WTC11 (cell line): ENCODE results near the gene SECISBP2L.

Experiments used
- ATF1 ChIP-seq: sonication (generic); formaldehyde crosslinking; IDR thresholded peaks from 2 replicates; pipeline ENCODE4 v1.8.1; 2023; ENCODE audit warnings: mild to moderate bottlenecking, moderate library complexity, missing genetic modification reagents
- MYBL2 ChIP-seq: sonication (generic); formaldehyde crosslinking; IDR thresholded peaks from 2 replicates; pipeline ENCODE4 v1.8.1; 2023; ENCODE audit warnings: mild to moderate bottlenecking, moderate library complexity, missing genetic modification reagents
- NFYB ChIP-seq: sonication (generic); formaldehyde crosslinking; conservative IDR thresholded peaks from 2 replicates; pipeline ENCODE4 v1.8.0; 2022; ENCODE audit warnings: low read depth, missing genetic modification reagents
- RELA ChIP-seq: sonication (generic); formaldehyde crosslinking; IDR thresholded peaks from 2 replicates; pipeline ENCODE4 v1.8.1; 2022; ENCODE audit warnings: missing genetic modification reagents, mild to moderate bottlenecking, borderline replicate concordance
- ZNF121 ChIP-seq: sonication (generic); formaldehyde crosslinking; IDR thresholded peaks from 2 replicates; pipeline ENCODE4 v1.8.0; 2023; ENCODE audit warnings: missing genetic modification reagents
- TF ChIP-seq, protein P1 (sequence below): sonication (generic); formaldehyde crosslinking; IDR thresholded peaks from 2 replicates; pipeline ENCODE4 v1.8.1; 2022; ENCODE audit warnings: missing genetic modification reagents, borderline replicate concordance
- TF ChIP-seq, protein P2 (sequence below): fragments of 200-600 bp; IDR thresholded peaks from 2 replicates; pipeline ENCODE4 v1.8.0; 2022; ENCODE audit warnings: antibody characterized with exemption
- TF ChIP-seq, protein P3 (sequence below): sonication (generic); formaldehyde crosslinking; IDR thresholded peaks from 2 replicates; pipeline ENCODE4 v1.8.1; 2023; ENCODE audit warnings: mild to moderate bottlenecking, missing genetic modification reagents, moderate library complexity
- TF ChIP-seq, protein P4 (sequence below): sonication (generic); formaldehyde crosslinking; IDR thresholded peaks from 2 replicates; pipeline ENCODE4 v1.8.1; 2023; ENCODE audit warnings: mild to moderate bottlenecking, missing genetic modification reagents, moderate library complexity
- TF ChIP-seq, protein P5 (sequence below): sonication (generic); formaldehyde crosslinking; IDR thresholded peaks from 2 replicates; pipeline ENCODE4 v1.8.1; 2022; ENCODE audit warnings: low read depth, mild to moderate bottlenecking, moderate library complexity, missing genetic modification reagents, borderline replicate concordance

DNA sequence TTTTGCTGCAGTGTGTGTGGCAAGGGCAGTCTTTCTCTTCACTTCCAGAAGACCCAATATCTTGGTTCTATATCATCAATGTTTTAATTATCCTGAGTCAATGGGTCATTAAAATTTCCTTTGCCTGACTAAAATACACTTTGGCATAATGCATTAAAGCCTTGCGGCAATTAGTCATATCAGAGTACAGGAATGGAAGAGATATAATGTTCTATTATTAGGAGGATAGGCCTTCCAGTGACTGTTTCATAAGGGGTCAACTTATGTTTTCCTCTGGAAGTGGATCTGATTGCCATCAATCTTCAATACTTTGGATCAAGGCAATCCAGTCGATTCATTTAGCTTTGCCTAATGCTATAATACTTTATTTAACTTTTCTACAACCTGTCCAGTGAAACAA is 9.4 kb upstream of the SECISBP2L start:
- TF ChIP-seq, protein P1, sequence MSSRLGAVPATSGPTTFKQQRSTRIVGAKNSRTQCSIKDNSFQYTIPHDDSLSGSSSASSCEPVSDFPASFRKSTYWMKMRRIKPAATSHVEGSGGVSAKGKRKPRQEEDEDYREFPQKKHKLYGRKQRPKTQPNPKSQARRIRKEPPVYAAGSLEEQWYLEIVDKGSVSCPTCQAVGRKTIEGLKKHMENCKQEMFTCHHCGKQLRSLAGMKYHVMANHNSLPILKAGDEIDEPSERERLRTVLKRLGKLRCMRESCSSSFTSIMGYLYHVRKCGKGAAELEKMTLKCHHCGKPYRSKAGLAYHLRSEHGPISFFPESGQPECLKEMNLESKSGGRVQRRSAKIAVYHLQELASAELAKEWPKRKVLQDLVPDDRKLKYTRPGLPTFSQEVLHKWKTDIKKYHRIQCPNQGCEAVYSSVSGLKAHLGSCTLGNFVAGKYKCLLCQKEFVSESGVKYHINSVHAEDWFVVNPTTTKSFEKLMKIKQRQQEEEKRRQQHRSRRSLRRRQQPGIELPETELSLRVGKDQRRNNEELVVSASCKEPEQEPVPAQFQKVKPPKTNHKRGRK: no peak
- TF ChIP-seq, protein P2, sequence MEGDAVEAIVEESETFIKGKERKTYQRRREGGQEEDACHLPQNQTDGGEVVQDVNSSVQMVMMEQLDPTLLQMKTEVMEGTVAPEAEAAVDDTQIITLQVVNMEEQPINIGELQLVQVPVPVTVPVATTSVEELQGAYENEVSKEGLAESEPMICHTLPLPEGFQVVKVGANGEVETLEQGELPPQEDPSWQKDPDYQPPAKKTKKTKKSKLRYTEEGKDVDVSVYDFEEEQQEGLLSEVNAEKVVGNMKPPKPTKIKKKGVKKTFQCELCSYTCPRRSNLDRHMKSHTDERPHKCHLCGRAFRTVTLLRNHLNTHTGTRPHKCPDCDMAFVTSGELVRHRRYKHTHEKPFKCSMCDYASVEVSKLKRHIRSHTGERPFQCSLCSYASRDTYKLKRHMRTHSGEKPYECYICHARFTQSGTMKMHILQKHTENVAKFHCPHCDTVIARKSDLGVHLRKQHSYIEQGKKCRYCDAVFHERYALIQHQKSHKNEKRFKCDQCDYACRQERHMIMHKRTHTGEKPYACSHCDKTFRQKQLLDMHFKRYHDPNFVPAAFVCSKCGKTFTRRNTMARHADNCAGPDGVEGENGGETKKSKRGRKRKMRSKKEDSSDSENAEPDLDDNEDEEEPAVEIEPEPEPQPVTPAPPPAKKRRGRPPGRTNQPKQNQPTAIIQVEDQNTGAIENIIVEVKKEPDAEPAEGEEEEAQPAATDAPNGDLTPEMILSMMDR: no peak
- TF ChIP-seq ATF1 (CRISPR knock-in tag) (no peak), RELA (CRISPR knock-in tag) (no peak), NFYB (no peak), MYBL2 (CRISPR knock-in tag) (no peak), ZNF121 (CRISPR knock-in tag) (no peak)
- TF ChIP-seq, protein P3, sequence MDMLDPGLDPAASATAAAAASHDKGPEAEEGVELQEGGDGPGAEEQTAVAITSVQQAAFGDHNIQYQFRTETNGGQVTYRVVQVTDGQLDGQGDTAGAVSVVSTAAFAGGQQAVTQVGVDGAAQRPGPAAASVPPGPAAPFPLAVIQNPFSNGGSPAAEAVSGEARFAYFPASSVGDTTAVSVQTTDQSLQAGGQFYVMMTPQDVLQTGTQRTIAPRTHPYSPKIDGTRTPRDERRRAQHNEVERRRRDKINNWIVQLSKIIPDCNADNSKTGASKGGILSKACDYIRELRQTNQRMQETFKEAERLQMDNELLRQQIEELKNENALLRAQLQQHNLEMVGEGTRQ: no peak
- TF ChIP-seq, protein P4, sequence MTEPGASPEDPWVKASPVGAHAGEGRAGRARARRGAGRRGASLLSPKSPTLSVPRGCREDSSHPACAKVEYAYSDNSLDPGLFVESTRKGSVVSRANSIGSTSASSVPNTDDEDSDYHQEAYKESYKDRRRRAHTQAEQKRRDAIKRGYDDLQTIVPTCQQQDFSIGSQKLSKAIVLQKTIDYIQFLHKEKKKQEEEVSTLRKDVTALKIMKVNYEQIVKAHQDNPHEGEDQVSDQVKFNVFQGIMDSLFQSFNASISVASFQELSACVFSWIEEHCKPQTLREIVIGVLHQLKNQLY (CRISPR knock-in tag): no peak
- TF ChIP-seq, protein P5, sequence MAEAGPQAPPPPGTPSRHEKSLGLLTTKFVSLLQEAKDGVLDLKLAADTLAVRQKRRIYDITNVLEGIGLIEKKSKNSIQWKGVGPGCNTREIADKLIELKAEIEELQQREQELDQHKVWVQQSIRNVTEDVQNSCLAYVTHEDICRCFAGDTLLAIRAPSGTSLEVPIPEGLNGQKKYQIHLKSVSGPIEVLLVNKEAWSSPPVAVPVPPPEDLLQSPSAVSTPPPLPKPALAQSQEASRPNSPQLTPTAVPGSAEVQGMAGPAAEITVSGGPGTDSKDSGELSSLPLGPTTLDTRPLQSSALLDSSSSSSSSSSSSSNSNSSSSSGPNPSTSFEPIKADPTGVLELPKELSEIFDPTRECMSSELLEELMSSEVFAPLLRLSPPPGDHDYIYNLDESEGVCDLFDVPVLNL: no peak
